Fibroblast of the conjunctiva (primary cell): ENCODE data around the gene CASK.
"Not testable (repeated sequence)": the region's sequence is repeated elsewhere in the genome, so short reads cannot be mapped to it uniquely, and the experiment has no call there.

ENCODE experiments used
- DNase-seq: peaks from one replicate; pipeline ENCODE4 v3.0.0-alpha.2; 2010; ENCODE audit warnings: low read depth

CASK gene

GRCh38 chrX:41515376-41515775 lies 408.0 kb downstream of the CASK start:
- DNase-seq, result no peak

- DNase-seq, result no peak
These were observed 409.2 kb downstream of the CASK start for GRCh38 chrX:41514179-41514578.

- DNase-seq, result not testable (repeated sequence)
These were observed 410.5 kb downstream of the CASK start for GRCh38 chrX:41512853-41513252.

- DNase-seq, result no peak
These were observed 411.0 kb downstream of the CASK start for GRCh38 chrX:41512394-41512793.

- DNase-seq, result no peak
These were observed 415.4 kb downstream of the CASK start for GRCh38 chrX:41507919-41508318.

GRCh38 chrX:41502004-41502403 lies 421.4 kb downstream of the CASK start:
- no peak for DNase-seq

GRCh38 chrX:41499984-41500383 lies 423.4 kb downstream of the CASK start:
- no peak for DNase-seq

- no peak for DNase-seq
These were observed 424.2 kb downstream of the CASK start for GRCh38 chrX:41499195-41499594.

- peak; percentile 62 for DNase-seq
These were observed 431.9 kb downstream of the CASK start for GRCh38 chrX:41491267-41492004.

GRCh38 chrX:41490446-41490845 lies 432.9 kb downstream of the CASK start:
- DNase-seq, result no peak

GRCh38 chrX:41482154-41482850 lies 441.1 kb downstream of the CASK start:
- DNase-seq, result no peak

- no peak for DNase-seq
These were observed 441.9 kb downstream of the CASK start for GRCh38 chrX:41481264-41482109.

- no peak for DNase-seq
These were observed 442.7 kb downstream of the CASK start for GRCh38 chrX:41480508-41481260.

GRCh38 chrX:41478381-41478911 lies 444.9 kb downstream of the CASK start:
- no peak for DNase-seq

- no peak for DNase-seq
These were observed 447.6 kb downstream of the CASK start for GRCh38 chrX:41475591-41476241.

- no peak for DNase-seq
These were observed 448.2 kb downstream of the CASK start for GRCh38 chrX:41475191-41475590.

GRCh38 chrX:41474726-41475100 lies 448.6 kb downstream of the CASK start:
- DNase-seq, result no peak

- no peak for DNase-seq
These were observed 449.2 kb downstream of the CASK start for GRCh38 chrX:41473936-41474725.

- no peak for DNase-seq
These were observed 451.0 kb downstream of the CASK start for GRCh38 chrX:41472231-41472815.

- no peak for DNase-seq
These were observed 451.6 kb downstream of the CASK start for GRCh38 chrX:41471786-41472185.
